Caki2 (cell line): ENCODE data around the gene IKZF3. TPM values are rescaled to one million over a fixed set of nuclear protein-coding genes. Genes with fewer than 3 reads are reported as not detected.
"Not testable (repeated sequence)": the region's sequence is repeated elsewhere in the genome, so short reads cannot be mapped to it uniquely, and the experiment has no call there.

Experiments used
- DNase-seq: peaks from one replicate; pipeline ENCODE4 v3.0.0-alpha.2; 2015; ENCODE audit warnings: low read depth
- in situ Hi-C: cut with HindIII; loops from 2 replicates; pipeline ENCODE4 v1.10.0; 2016; ENCODE audit warnings: low sequenced_read_pairs, low pct_unique_long_range_greater_than_20kb, mixed read lengths
- total RNA-seq: library from RNA; depleted of rRNA; stranded (reverse); fragments of >200 nt; shearing (Covaris generic); gene quantifications from 2 replicates; pipeline ENCODE4 v1.2.3, GENCODE V29; 2014; ENCODE audit warnings: low replicate concordance

IKZF3 gene
- total RNA-seq, 1 experiment from 2014 or later: not detected

DNA sequence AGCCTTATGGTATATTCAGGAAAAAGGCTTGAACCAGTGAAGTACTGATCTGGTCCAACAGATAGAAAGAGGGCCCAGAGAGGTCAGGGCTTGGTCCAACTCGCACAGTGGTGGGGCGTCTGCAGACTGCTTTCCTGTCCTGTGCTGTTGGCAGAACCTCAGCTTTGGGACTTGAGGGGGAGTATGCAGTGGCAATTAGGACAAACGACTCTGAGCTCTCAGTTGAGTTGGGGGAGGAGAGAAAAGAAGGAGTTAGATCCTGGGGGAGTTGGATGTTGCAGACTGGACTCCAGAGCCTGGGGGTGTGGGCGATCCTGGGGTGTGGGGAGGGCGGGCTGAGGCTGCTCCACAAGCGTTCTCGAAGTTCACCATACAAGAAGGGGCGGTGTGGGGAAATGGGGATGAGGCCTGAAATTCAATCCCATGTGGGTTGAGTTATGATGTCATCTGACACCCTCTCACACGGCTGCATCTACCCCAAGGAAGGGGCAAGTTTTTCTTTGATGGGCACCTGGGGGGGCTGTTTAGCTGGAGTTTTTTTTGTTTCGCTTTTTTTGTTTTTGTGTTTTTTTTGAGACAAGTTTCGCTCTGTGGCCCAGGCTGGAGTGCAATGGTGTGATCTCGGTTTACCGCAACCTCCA lies 111.8 kb downstream of the IKZF3 start:
- DNase-seq: no peak
- in situ Hi-C loops: no loop called here

DNA sequence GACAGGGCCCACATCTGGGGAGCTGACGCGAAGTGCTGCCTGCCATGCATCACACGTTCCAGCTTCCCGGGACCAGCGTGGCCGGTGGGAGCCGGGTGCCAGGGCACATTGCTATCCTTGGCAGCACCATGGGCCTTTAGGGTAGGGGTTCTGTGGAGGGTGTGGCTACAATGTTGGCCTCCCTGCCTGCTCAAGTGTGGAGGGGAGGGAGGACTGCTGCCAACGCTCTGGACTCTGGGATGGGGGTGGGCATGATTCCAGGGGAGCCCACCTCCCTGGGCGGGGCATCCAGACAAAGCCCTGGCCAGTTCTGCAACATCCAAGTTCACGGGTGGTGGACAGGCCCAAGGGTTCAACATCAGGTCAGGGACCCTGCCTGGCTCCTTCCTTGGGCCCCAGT lies 112.5 kb downstream of the IKZF3 start:
- in situ Hi-C loops: no loop called here
- DNase-seq: no peak

DNA sequence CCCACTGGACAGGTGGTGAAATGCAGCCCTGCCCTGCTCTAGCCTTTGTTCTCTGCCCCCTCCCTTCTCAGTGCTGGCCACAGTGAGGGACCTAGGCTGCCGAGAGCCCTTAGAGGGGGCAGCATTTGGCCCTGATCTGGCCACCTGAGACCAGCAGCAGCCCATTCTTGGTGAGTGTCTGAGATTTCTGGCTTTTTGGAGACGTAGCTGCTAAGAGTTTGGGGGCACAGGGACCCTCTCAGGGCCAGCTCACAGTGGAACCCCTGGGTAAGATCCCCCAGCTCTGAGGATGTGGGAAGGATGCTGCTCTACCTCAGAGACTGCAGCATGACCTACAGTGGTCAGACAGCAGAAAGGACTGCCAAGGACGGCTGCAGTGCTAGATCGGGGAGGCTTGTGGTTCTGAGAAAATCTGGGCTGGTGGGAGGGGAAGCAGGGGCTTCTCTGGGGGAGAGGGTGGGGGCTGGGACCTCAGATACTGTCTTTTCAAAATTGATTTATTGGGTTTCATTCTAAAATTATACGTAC lies 113.0 kb downstream of the IKZF3 start:
- in situ Hi-C loops: no loop called here

DNA sequence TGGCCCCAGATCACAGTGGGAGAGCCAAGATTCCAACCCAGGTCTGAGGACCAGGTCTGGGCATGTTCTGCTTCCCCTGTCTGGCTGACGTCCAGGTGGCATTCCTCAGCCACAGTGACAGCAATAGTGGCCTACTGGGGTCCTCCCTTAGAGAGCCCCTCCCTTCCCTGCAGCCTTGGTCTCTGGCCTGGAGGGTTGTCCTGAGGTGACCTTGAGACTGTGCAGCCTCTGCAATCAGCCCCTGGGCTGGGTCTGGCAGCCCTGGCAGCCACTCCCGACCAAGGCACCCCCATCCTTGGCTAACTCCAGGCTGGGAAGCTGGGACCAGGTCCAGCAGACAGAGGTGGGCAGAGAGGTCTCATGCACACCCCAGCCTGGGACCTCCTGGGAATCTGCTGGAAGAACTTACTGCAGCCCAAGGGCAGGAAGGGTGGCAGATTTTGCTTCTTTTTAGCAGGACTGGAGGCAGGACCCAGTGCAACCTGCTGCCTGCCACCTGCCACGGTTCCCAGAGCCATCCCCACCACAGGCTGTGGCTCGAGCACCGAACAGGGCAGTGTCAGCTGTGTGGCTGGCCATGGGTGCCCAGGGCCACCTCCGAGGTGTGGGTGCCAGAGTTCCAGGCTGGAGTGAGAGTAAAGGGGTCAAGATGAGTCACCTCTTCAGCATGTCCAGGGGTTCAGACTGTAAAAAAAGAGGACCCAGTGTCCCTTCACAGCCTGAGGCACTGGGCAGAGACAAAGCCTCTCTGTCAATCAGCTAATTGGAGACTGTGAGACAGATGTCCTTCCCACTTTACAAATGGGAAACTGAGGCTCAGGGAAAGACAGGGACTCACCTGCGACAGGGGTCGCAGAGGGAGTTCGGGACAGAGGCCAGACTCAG lies 113.7 kb downstream of the IKZF3 start:
- peak; percentile 50 for DNase-seq
- in situ Hi-C loops: no loop called here

More for the DNA sequence above, 113.0 kb downstream of the IKZF3 start:
- no peak for DNase-seq

DNA sequence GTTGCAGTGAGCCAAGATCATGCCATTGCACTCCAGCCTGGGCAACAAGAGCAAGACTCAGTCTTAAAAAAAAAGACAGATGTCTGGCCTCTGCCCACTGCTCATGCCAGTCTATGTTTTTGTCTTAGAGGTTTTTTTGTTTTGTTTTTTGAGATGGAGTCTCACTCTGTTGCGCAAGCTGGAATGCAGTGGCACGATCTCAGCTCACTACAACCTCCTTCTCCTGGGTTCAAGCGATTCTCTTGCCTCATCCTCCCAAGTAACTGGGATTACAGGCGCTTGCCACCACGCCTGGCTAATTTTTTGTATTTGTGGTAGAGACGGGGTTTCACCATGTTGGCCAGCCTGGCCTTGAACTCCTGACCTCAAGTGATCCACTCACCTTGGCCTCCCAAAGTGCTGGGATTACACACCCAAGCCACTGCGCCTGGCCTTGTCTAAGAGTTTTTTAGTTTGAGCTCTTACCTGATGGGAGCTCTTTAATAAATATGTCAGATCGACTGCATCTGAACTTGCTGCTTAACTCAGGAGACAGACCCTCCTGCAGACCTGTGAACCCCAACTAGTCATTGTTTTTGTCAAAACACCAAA lies 115.6 kb downstream of the IKZF3 start:
- DNase-seq, in situ Hi-C loops: not testable (repeated sequence)

DNA sequence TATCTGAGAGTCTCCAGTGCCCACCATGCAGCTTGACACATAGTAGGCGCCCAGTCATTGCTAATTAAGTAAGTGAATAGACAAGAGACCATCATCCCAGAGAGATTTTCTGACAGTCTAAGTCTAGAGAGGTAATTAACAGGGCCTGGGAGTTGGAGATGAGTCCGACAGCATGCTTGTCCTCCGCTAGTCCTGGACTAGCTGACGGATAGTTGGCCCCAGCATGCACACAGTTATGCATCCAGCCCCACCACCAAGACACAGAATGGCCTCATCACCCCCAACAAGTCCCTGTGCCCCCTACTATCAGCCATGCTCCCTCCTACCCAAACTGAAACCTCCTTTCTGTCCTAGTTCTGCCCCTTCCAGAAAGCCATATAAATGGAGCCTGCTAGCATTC lies 116.4 kb downstream of the IKZF3 start:
- in situ Hi-C loops: no loop called here
- DNase-seq: no peak

DNA sequence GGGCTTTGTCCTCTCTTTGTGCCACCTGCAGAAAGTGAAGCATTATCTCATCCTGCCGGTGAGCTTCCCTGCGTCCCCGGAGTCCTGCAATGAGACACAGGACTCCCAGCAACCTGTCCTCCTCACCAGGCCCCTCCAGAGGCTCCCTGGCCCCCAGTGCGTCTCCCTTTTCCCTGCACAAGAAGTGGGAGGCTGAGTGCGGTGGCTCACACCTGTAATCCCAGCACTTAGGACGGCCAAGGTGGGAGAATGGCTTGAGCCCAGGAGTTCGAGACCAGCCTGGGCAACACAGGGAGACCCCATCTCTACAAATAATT lies 118.0 kb downstream of the IKZF3 start:
- DNase-seq: no peak
- in situ Hi-C loops: no loop called here

DNA sequence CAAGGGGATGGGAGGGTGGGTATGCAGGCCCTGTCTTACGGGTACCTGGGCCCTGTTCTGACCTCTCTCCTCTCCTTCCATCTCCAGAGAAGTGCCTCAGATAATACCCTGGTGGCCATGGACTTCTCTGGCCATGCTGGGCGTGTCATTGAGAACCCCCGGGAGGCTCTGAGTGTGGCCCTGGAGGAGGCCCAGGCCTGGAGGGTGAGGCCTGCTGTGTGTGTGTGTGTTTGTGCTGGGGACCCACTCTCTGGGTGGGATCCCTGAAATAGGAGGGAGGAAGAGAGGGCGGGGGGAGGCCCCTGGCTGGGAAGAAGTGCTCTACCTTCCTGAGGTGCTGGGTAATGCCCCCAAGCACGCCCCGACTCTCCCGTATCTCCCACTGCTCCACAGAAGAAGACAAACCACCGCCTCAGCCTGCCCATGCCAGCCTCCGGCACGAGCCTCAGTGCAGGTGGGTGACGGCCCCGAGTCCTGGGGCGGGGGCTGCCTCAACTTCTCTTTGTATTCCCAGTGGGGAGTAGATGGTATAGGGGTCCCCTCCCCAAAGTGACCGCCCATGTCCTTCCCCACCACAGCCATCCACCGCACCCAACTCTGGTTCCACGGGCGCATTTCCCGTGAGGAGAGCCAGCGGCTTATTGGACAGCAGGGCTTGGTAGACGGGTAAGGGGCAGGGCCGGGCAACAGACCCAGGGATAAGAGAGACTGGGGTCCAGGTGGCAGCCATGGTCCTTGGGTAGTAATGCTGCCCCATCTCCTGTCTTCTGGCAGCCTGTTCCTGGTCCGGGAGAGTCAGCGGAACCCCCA lies 118.6 kb downstream of the IKZF3 start:
- DNase-seq: no peak
- in situ Hi-C loops: no loop called here

DNA sequence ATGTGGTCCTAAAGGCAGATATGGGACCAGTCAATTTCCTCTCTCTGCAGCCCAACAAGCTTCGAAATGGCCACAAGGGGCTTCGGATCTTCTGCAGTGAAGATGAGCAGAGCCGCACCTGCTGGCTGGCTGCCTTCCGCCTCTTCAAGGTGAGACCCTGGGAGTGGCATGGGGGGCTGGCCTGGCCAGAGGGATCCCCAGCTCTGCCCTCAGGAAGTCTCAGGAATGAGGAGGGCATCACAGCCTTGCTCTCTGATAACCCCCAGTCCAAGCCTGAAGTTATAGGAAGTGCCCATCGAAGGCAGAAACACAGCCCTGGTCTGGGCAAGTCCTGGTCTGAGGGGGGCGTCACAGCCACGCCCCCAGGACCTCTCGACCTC lies 119.3 kb downstream of the IKZF3 start:
- in situ Hi-C loops: no loop called here
- DNase-seq: no peak

DNA sequence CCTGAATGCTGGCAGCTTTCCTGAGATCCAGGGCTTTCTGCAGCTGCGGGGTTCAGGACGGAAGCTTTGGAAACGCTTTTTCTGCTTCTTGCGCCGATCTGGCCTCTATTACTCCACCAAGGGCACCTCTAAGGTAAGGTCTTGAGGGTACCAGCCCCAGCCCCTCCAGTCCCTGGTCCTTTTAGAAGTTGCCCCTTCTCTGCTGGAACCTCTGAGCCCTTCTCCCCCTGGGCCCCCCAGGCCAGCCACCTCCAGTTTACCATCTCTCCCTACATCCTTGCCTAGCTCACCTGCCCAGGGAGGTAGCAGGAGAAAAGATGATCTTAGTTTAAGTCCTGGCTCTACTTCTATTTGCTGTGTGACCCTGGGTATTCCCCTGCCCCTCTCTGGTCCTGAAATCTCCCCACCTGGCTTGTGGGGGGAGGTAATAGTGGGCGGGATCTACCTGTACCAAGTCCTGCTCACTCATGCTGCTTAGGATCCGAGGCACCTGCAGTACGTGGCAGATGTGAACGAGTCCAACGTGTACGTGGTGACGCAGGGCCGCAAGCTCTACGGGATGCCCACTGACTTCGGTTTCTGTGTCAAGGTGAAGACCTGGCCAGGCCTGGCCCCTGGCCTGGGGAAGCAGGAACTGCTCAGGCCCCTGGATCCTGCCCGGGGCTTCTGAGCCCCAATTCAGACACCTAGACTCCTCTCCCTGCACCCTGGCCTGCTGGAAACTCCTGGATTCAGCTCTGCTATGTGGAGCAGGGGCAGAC lies 119.9 kb downstream of the IKZF3 start:
- in situ Hi-C loops: no loop called here
- no peak for DNase-seq

DNA sequence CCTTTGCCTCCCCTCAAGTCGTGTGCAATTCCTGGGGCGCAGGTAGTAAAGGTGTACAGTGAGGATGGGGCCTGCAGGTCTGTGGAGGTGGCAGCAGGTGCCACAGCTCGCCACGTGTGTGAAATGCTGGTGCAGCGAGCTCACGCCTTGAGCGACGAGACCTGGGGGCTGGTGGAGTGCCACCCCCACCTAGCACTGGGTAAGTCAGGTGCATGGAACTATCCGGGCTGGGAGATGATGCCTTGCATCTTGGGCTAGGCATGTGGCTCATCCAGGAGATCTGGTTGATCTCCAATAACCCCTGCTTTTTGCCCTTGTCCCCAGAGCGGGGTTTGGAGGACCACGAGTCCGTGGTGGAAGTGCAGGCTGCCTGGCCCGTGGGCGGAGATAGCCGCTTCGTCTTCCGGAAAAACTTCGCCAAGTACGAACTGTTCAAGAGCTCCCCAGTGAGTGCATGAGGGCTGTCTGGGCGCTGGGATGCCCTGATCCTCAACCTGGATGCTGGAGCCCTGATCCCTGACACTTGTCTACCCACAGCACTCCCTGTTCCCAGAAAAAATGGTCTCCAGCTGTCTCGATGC lies 121.2 kb downstream of the IKZF3 start:
- no peak for DNase-seq
- in situ Hi-C loops: no loop called here

DNA sequence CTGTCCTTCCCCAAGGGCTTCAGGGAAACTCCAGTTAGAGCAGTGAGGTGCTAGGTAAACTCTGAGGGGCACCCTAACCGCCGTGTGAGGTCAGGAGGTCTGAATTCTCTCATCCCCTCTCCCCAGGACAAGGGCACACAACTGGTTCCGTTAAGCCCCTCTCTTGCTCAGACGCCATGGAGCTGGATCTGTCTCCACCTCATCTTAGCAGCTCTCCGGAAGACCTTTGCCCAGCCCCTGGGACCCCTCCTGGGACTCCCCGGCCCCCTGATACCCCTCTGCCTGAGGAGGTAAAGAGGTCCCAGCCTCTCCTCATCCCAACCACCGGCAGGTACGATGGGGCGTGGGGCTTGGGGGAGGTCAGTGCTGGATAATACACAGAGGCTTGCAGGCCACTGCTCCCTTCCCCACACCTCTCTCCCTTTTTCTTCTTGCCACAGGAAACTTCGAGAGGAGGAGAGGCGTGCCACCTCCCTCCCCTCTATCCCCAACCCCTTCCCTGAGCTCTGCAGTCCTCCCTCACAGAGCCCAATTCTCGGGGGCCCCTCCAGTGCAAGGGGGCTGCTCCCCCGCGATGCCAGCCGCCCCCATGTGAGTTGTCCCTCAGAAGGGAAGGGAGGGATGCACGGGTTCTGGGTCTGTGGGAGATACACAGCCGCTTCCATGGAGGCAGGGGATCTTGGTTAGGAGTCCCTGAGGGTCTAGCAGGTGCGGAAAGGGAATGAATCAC lies 121.8 kb downstream of the IKZF3 start:
- DNase-seq: no peak
- in situ Hi-C loops: no loop called here

DNA sequence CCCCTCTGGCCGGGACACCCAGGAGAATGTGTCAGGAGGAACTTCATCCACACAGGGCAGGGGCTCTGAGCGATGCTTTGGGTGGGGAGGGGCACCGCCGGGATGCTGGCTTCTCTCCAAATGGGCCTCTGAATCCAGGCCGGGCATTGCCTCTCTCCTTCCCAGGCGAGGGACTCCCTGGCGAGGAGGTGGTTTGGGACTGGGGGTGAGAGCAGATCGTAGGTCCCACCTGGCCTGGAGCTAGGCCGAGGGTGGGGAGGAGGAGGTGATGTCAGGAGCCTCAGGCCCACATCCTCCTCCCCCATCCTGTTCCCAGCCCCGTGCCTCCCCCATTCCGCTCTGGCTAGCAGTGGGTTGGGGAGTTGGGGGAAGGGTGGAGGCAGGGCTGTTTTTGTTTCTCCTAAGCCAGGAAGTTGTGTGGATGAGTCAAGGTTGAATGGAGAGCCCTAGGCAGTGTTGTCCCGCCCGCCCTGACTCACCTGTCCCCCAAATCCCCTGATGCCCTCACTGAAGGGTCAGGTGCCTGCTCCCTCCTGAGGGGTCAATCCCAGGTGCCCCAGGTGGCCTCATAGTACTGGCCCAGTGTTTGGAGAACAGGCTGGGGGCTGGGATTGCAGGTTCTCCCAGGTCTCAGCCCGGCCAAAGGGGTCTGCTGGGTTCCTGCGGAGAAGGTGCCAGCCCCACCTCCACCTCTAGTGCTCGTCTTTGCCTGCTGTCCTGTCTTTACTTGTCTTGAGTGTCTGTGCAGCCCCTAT lies 123.6 kb downstream of the IKZF3 start:
- in situ Hi-C loops: no loop called here
- DNase-seq: peak; percentile 89

DNA sequence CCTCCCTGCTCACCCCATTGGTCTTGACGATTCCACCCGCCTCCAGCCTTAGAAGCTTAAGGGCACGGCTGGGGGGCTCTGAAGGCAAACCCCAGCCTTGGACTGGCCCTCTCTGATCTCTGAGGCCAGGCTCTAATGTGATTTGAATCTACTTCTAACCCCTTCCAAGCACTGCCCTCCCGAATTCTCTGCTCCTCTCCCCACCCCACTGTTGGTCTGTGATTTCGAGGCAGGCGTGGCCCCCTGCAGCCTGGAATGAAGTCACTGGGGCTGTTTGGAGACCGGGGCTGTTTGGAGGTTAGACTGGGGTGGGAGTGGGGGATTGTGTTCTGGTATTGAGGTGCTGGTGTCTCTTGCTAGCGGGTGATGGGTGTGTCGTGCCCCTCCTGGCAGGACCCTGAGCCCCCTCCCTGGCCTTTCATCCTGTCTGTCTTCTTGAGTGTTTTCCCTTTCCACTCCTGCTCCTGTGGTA lies 124.2 kb downstream of the IKZF3 start:
- in situ Hi-C loops: no loop called here
- no peak for DNase-seq

DNA sequence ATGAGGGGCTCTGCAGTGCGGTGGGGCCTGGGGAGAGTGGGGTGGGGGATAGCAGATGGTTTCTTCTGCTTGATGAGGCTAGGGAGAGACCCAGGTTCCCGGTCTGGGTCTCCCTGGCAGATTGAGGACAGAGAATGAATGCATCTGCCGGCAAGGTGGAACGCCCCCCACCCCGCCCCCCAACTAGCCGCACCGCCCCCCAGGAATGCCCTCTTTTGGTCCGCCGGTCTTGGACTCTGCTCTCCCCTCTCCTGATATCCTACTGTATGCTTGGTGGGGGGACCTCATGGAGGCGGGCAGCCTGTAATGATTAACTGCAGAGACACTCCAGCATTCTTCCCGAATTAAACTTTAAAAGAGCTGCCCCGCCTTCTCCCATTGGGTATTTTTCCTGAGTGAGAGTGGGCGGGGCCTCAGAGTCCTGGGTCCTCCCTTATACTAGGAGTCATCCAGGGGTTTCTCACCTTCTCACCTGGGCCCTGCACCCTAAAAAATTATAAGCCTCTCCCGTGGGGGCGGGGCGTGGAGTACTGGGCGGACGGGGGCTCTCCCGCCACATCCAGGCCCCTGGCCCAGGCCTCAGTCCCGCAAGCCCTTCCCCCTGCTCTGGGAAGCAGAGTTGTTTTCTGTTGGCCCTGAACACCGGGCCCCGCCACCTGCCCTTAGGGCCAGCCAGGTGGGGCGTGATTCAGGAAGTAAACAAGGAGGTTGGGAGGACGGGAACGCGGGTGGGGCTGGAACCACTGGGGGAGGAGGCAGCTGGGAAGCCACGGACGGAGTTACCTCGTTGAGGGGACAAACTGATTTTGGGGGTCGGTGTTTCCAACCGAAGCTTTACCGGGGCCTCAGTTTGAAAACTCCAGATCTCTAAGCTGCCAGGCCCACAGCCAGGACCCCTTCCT lies 124.9 kb downstream of the IKZF3 start:
- in situ Hi-C loops: no loop called here
- peak; percentile 95 for DNase-seq
